GM12801 (cell line): ENCODE data around the gene ATG13.

Source experiments
- CTCF ChIP-seq: IDR thresholded peaks from one replicate; pipeline ENCODE4 v1.5.1; 2011; ENCODE audit warnings: control low read depth; ENCODE audit not compliant: insufficient read length; ENCODE audit errors: extremely low read depth

The ATG13 gene

GRCh38 chr11:46617134-46617971 lies at the start of gene ATG13, which contains the start of gene HARBI1:
TSS of gene ATG13 (plus strand) at chr11:46617553. CDS start at chr11:46644292, 26,739 bp downstream.
TSS of gene HARBI1 (minus strand) at chr11:46617227. CDS start at chr11:46616237, 990 bp downstream.
- no peak for TF ChIP-seq CTCF

- TF ChIP-seq CTCF, result no peak
Measured at GRCh38 chr11:46570790-46571398, 46.5 kb upstream of the ATG13 start.

- TF ChIP-seq CTCF, result no peak
Measured at GRCh38 chr11:46574656-46575055, 42.7 kb upstream of the ATG13 start.

GRCh38 chr11:46577058-46577457 lies 40.3 kb upstream of the ATG13 start:
- no peak for TF ChIP-seq CTCF

- TF ChIP-seq CTCF, result no peak
Measured at GRCh38 chr11:46582588-46582987, 34.8 kb upstream of the ATG13 start.

GRCh38 chr11:46588131-46588530 lies 29.2 kb upstream of the ATG13 start:
- no peak for TF ChIP-seq CTCF

GRCh38 chr11:46588915-46589314 lies 28.4 kb upstream of the ATG13 start:
- no peak for TF ChIP-seq CTCF
